SK-N-SH (cell line): ENCODE data around the gene BDKRB2. TPM values are rescaled to one million over a fixed set of nuclear protein-coding genes. Genes with fewer than 3 reads are reported as not detected.

Experiments
- CTCF ChIA-PET: fragments of 300-600, 350-600 bp; formaldehyde crosslinking; extraction: SDS; loops from one replicate; lab custom pipeline; 2021; lab: Yijun Ruan, JAX
- POLR2A ChIA-PET: fragments of 350-600 bp; sonication (Branson Sonifier 250); formaldehyde crosslinking; extraction: SDS; loops from one replicate; lab custom pipeline; 2020; ENCODE audit warnings: antibody characterized with exemption, inconsistent platforms; lab: Yijun Ruan, JAX
- DNase-seq: peaks from one replicate; pipeline ENCODE4 v3.0.0; 2012
- H2AFZ ChIP-seq: fragments of 200-600 bp; sonication (generic); 2 replicates; pipeline ENCODE4 v1.8.1; 2016; ENCODE audit warnings: antibody characterized with exemption, mild to moderate bottlenecking, low read depth
- H3F3A ChIP-seq: fragments of 200-600 bp; sonication (generic); replicated peaks from 2 replicates; pipeline ENCODE3; 2016; ENCODE audit warnings: antibody characterized with exemption, mild to moderate bottlenecking; ENCODE audit not compliant: insufficient read depth
- H3K27ac ChIP-seq, 2 experiments: fragments of 200-500 bp in 1 of 2; fragments of 200-600 bp in 1 of 2; sonication (Bioruptor generic) in 1 of 2; sonication (generic), shearing (Covaris generic) in 1 of 2; 2 replicates each; pipeline versions ENCODE4 v1.5.1 to v1.6.1; 2014 to 2016; ENCODE audit warnings: low read depth in 2 of 2, inconsistent platforms in 1 of 2, low read length in 1 of 2, mild to moderate bottlenecking in 1 of 2, mixed read lengths in 1 of 2
- H3K27me3 ChIP-seq: fragments of 200-600 bp; sonication (generic), shearing (Covaris generic); 2 replicates; pipeline ENCODE4 v1.6.1; 2016; ENCODE audit warnings: mixed run types; ENCODE audit not compliant: insufficient read depth
- H3K36me3 ChIP-seq, 2 experiments: fragments of 200-500 bp in 1 of 2; fragments of 200-600 bp in 1 of 2; sonication (Bioruptor generic) in 1 of 2; sonication (generic) in 1 of 2; replicated peaks in 1 of 2; 2 replicates each; pipeline versions ENCODE3 to v1.5.1; 2014 to 2016; ENCODE audit warnings: low read length in 1 of 2, mild to moderate bottlenecking in 1 of 2; ENCODE audit not compliant: insufficient read depth in 2 of 2, control insufficient read depth in 1 of 2
- H3K4me1 ChIP-seq, 2 experiments: fragments of 200-500 bp in 1 of 2; fragments of 200-600 bp in 1 of 2; sonication (Bioruptor generic) in 1 of 2; sonication (generic), shearing (Covaris generic) in 1 of 2; 2 replicates each; pipeline versions ENCODE4 v1.5.1 to v1.6.1; 2014 to 2016; ENCODE audit warnings: low read depth in 1 of 2, low read length in 1 of 2, mixed run types in 1 of 2; ENCODE audit not compliant: insufficient read depth in 2 of 2, control insufficient read depth in 1 of 2
- H3K4me2 ChIP-seq: fragments of 200-600 bp; sonication (generic), shearing (Covaris generic); 2 replicates; pipeline ENCODE4 v1.6.1; 2017; ENCODE audit warnings: mixed run types
- H3K4me3 ChIP-seq, 2 experiments: fragments of 200-500 bp in 1 of 2; fragments of 200-600 bp in 1 of 2; sonication (Bioruptor generic) in 1 of 2; sonication (generic), shearing (Covaris generic) in 1 of 2; 2 replicates each; pipeline versions ENCODE4 v1.5.1 to v1.8.1; 2014 to 2016; ENCODE audit warnings: low read depth in 2 of 2, inconsistent platforms in 1 of 2, low read length in 1 of 2, mild to moderate bottlenecking in 1 of 2, mixed read lengths in 1 of 2, moderate library complexity in 1 of 2
- H3K79me2 ChIP-seq: fragments of 200-600 bp; sonication (generic); 2 replicates; pipeline ENCODE4 v1.8.1; 2017; ENCODE audit warnings: mild to moderate bottlenecking; ENCODE audit not compliant: insufficient read depth
- H3K9ac ChIP-seq: fragments of 200-600 bp; sonication (generic); 2 replicates; pipeline ENCODE4 v1.6.1; 2017; ENCODE audit warnings: mixed run types
- H3K9me2 ChIP-seq: fragments of 200-600 bp; sonication (generic); 2 replicates; pipeline ENCODE4 v1.6.1; 2017; ENCODE audit warnings: mixed run types
- H3K9me3 ChIP-seq: fragments of 200-600 bp; sonication (generic); 2 replicates; pipeline ENCODE4 v1.6.1; 2017; ENCODE audit warnings: mixed run types, mild to moderate bottlenecking, moderate library complexity
- H4K20me1 ChIP-seq: fragments of 200-600 bp; sonication (generic); 2 replicates; pipeline ENCODE4 v1.6.1; 2017; ENCODE audit warnings: mild to moderate bottlenecking, mixed run types; ENCODE audit not compliant: insufficient read depth
- ELF1 ChIP-seq: IDR thresholded peaks from 2 replicates; pipeline ENCODE4 v1.4.0; 2012
- EZH2phosphoT487 ChIP-seq: fragments of 200-600 bp; sonication (generic); IDR thresholded peaks from 2 replicates; pipeline ENCODE4 v1.6.1; 2017; ENCODE audit warnings: low read depth, mixed run types, mild to moderate bottlenecking, antibody characterized with exemption, moderate library complexity, borderline replicate concordance
- FOSL2 ChIP-seq: IDR thresholded peaks from 2 replicates; pipeline ENCODE4 v1.4.0; 2012; ENCODE audit warnings: low read depth, mild to moderate bottlenecking, moderate library complexity, borderline replicate concordance
- FOXJ3 ChIP-seq: sonication (generic); formaldehyde crosslinking; IDR thresholded peaks from 2 replicates; pipeline ENCODE4 v1.5.1; 2020; ENCODE audit warnings: mild to moderate bottlenecking, missing genetic modification reagents
- MAX ChIP-seq: IDR thresholded peaks from 2 replicates; pipeline ENCODE4 v1.4.0; 2012; ENCODE audit warnings: low read depth
- NFIC ChIP-seq: IDR thresholded peaks from 2 replicates; pipeline ENCODE4 v1.4.0; 2012; ENCODE audit warnings: borderline replicate concordance
- PBX3 ChIP-seq: IDR thresholded peaks from 2 replicates; pipeline ENCODE4; 2012
- RAD21 ChIP-seq: IDR thresholded peaks from 2 replicates; pipeline ENCODE4 v1.6.1; 2012; ENCODE audit warnings: mild to moderate bottlenecking, low read length
- RCOR1 ChIP-seq: fragments of 150-350 bp; IDR thresholded peaks from 2 replicates; pipeline ENCODE4 v1.6.1; 2017; ENCODE audit warnings: antibody characterized with exemption, low read length
- SIN3A ChIP-seq: IDR thresholded peaks from 2 replicates; pipeline ENCODE4 v1.6.1; 2012; ENCODE audit warnings: low read depth, mild to moderate bottlenecking, low read length, moderate library complexity, borderline replicate concordance
- SMC3 ChIP-seq: IDR thresholded peaks from 2 replicates; pipeline ENCODE4 v1.6.1; 2012; ENCODE audit warnings: low read depth, low read length, improper control_type of control experiment
- TAF1 ChIP-seq: IDR thresholded peaks from 2 replicates; pipeline ENCODE4 v1.6.1; 2012; ENCODE audit warnings: low read depth, mild to moderate bottlenecking, low read length, moderate library complexity, borderline replicate concordance
- USF2 ChIP-seq: fragments of 150-350 bp; IDR thresholded peaks from 2 replicates; pipeline ENCODE4 v1.6.1; 2017; ENCODE audit warnings: antibody characterized with exemption, low read length, low read depth, borderline replicate concordance
- WGBS: methylation state at CpG from one replicate; pipeline ENCODE4 v1.1.6; 2017; ENCODE audit warnings: low lambda C conversion rate; 5-methylcytosine and 5-hydroxymethylcytosine counted together
- polyA plus RNA-seq, 3 experiments: library from polyadenylated mRNA; depleted of rRNA; stranded (reverse); fragments of >200 nt; gene quantifications; 2 replicates each; pipeline ENCODE4 v1.2.3, GENCODE V29; 2012
- TF ChIP-seq, protein P1 (sequence below): IDR thresholded peaks from 2 replicates; pipeline ENCODE4 v1.4.0; 2012; ENCODE audit warnings: low read depth, borderline replicate concordance
- TF ChIP-seq, protein P2 (sequence below): fragments of 200-600 bp; sonication (generic); IDR thresholded peaks from 2 replicates; pipeline ENCODE4 v1.6.1; 2017; ENCODE audit warnings: antibody characterized with exemption, mild to moderate bottlenecking, moderate library complexity

BDKRB2 gene
- polyA plus RNA-seq, 1 of the 3 experiments (the other 2 are of a cell fraction), result 4.8 TPM

- Histone ChIP-seq H3K9ac (peak overlapping the region; percentile 64; the same call in 1 of the 2 replicates), H4K20me1 (no peaks in the 10 kb centered on the region), H3K36me3 (peaks cover 0 to 15% of the 10 kb centered on the region in 2 experiments), H3F3A (peaks cover 35% of the 10 kb centered on the region), H3K27ac (peak overlapping the region; percentile 77 to 97; a peak in 3 of 4 replicates), H3K9me2 (no peaks in the 10 kb centered on the region), H3K27me3 (no peaks in the 10 kb centered on the region), H2AFZ (peak overlapping the region; percentile 15; the same call in 1 of the 2 replicates), H3K79me2 (peaks cover 48% of the 10 kb centered on the region), H3K4me1 (peaks cover 6 to 32% of the 10 kb centered on the region in 2 experiments), H3K9me3 (peaks cover 10% of the 10 kb centered on the region; the same call in 1 of the 2 replicates), H3K4me3 (peak overlapping the region in 1 of 2 experiments; percentile 8; a peak in 2 of 4 replicates), H3K4me2 (peak overlapping the region; percentile 66)
- CTCF ChIA-PET, result interaction anchor here (1.0 to 1.6 kb wide), 2 partner anchors 16 to 156 kb away, joined by 3 to 6 read pairs; no protein-coding TSS in a partner anchor
- POLR2A ChIA-PET, result no interaction called here
- TF ChIP-seq TAF1 (no peak), ELF1 (no peak), RAD21 (0 out of 2 replicates have a peak, but pooled peaks have one; percentile 14), MAX (no peak), PBX3 (no peak), FOXJ3 (no peak), USF2 (no peak), SIN3A (no peak), RCOR1 (no peak), EZH2phosphoT487 (no peak), NFIC (no peak), SMC3 (0 out of 2 replicates have a peak, but pooled peaks have one; percentile 15), FOSL2 (no peak)
- TF ChIP-seq, protein P1, sequence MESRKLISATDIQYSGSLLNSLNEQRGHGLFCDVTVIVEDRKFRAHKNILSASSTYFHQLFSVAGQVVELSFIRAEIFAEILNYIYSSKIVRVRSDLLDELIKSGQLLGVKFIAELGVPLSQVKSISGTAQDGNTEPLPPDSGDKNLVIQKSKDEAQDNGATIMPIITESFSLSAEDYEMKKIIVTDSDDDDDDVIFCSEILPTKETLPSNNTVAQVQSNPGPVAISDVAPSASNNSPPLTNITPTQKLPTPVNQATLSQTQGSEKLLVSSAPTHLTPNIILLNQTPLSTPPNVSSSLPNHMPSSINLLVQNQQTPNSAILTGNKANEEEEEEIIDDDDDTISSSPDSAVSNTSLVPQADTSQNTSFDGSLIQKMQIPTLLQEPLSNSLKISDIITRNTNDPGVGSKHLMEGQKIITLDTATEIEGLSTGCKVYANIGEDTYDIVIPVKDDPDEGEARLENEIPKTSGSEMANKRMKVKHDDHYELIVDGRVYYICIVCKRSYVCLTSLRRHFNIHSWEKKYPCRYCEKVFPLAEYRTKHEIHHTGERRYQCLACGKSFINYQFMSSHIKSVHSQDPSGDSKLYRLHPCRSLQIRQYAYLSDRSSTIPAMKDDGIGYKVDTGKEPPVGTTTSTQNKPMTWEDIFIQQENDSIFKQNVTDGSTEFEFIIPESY, result no peak
- TF ChIP-seq, protein P2, sequence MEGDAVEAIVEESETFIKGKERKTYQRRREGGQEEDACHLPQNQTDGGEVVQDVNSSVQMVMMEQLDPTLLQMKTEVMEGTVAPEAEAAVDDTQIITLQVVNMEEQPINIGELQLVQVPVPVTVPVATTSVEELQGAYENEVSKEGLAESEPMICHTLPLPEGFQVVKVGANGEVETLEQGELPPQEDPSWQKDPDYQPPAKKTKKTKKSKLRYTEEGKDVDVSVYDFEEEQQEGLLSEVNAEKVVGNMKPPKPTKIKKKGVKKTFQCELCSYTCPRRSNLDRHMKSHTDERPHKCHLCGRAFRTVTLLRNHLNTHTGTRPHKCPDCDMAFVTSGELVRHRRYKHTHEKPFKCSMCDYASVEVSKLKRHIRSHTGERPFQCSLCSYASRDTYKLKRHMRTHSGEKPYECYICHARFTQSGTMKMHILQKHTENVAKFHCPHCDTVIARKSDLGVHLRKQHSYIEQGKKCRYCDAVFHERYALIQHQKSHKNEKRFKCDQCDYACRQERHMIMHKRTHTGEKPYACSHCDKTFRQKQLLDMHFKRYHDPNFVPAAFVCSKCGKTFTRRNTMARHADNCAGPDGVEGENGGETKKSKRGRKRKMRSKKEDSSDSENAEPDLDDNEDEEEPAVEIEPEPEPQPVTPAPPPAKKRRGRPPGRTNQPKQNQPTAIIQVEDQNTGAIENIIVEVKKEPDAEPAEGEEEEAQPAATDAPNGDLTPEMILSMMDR, result peak; percentile 52
- 26% methylated on average over 4 of the region's 4 CpGs for WGBS
- no peak for DNase-seq
These were observed 51.8 kb downstream of the BDKRB2 start for GRCh38 chr14:96256407-96256806.
